ENCODE results near the gene ACTR5. TPM values are rescaled to one million over a fixed set of nuclear protein-coding genes. Genes with fewer than 3 reads are reported as not detected.

Gene ACTR5
- total and polyA plus RNA-seq, 7 donors, result 3.8 to 9.3 (median 5.3) TPM

DNA sequence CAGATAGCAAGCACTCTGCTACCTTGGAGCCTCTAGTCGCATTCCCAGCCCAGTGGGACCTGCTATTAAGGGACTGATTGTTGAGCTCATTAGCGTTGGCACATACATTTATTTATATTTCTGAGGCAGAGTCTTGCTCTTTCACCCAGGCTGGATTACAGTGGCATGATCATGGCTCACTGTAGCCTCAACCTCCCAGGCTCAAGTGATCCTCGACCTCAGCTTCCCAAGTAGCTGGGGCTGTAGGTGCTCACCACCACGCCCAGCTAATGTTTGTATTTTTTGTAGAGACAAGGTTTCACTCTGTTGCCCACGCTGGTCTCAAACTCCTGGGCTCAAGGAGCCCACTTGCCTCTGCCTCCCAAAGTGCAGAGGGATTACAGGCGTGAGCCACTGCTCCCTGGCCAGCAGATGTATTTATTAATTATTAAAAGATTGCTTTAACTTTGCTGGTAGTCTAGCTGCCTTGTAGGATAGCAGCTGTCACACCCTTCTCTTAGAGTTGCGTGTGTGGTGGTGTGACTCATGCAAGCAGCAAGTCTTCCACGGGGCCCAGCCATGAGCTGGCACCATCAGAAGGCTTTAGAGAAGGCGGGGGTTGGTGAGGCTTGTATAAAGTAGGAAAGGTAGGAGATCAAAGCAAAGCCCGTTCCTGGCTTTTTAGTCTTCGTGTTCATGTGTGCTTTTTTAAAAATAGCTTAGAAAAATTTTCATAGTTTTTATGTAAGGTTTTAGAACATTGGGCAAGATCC lies 16.5 kb downstream of the ACTR5 start:
- DNase-seq (no peak), ATAC-seq (peak in 3 of 4 donors; percentile 71 to 81 (median 76))
- intact Hi-C loops (cut with DNase I), result no loop called here
- peaks cover 27 to 100% of the 10 kb centered on the region in 2 donors for H3K36me3 ChIP-seq (ENCODE audit: insufficient read depth in 1 of 2, low read depth in 1 of 2)
- TF ChIP-seq, protein P1, sequence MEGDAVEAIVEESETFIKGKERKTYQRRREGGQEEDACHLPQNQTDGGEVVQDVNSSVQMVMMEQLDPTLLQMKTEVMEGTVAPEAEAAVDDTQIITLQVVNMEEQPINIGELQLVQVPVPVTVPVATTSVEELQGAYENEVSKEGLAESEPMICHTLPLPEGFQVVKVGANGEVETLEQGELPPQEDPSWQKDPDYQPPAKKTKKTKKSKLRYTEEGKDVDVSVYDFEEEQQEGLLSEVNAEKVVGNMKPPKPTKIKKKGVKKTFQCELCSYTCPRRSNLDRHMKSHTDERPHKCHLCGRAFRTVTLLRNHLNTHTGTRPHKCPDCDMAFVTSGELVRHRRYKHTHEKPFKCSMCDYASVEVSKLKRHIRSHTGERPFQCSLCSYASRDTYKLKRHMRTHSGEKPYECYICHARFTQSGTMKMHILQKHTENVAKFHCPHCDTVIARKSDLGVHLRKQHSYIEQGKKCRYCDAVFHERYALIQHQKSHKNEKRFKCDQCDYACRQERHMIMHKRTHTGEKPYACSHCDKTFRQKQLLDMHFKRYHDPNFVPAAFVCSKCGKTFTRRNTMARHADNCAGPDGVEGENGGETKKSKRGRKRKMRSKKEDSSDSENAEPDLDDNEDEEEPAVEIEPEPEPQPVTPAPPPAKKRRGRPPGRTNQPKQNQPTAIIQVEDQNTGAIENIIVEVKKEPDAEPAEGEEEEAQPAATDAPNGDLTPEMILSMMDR (IDR thresholded peaks at IDR 0.05), result no peak
- no peaks in the 10 kb centered on the region for H3K4me1 ChIP-seq
- H3K27me3 ChIP-seq (ENCODE audit: insufficient read depth in 3 of 3, low read length in 2 of 3), result no peaks in the 10 kb centered on the region
- WGBS, 3 donors, result 78 to 86% (median 82%) methylated on average over 11 of the region's 11 CpGs
- no peaks in the 10 kb centered on the region for H3K9me3 ChIP-seq
- no peak overlapping the region for H3K4me3 ChIP-seq
- H3K27ac ChIP-seq, result no peak overlapping the region

DNA sequence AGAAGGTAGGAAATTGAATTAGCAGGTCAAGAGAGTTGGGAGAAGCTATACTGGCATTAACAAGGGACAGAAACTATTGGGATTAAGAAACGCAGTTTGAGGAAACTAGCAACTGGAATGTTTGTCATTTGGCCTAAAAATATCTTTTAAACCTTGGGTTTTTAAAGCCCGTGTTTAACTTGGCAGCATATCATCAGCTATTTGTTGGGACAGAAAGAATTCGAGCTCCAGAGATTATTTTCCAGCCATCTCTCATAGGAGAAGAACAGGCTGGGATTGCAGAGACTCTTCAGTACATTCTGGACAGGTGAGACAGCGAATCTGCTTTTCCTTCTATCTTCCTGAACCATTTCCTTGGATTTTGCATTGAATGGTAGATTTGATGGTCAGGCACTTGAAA lies 17.8 kb downstream of the ACTR5 start:
- H3K27ac ChIP-seq, result no peak overlapping the region

DNA sequence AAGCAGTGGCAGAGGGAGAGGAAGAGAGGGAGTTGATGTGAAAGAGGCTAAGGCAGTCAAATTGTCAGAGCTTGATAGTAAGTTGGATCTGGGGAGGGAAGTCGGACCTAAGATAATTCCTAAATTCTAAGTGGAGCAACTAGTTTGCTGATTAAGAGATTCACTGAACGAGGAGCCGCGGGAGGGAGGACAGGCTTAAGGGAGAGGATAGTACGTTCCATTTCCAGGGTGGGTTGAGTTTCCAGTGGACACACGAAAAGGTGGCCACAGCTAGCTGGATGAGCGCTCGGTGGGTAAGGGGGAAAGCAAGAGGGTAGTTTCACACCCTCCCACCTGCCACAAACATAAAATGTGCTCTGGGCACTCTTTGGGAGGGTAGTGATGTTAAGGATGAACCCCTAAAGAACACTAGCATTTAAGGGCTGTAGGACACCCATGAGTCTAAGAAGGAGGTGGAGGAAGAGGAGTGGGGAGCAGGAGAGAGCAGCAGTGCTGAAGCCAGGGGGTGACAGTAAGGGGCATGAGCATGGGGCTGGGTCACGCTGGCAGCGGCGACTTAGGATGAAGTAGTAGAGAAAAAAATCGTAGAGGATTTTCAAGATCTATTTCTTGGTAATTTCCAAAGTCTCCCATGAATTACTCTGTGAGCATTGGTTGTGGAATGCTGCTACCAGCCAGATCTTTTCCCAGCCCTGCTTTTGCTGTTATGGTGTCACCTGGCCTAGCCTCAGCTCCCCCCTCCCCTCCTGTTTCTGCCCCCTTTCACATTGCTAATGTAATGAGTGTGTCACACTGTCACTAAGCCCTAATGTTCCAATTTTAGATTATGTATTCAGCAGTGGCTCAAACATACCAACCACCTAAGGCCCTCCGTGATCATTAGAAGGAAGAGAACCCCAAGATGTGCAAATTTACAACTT lies 21.4 kb downstream of the ACTR5 start:
- Histone ChIP-seq H3K27me3 (ENCODE audit: insufficient read depth in 3 of 3, low read length in 2 of 3) (no peaks in the 10 kb centered on the region), H3K36me3 (ENCODE audit: insufficient read depth in 1 of 2, low read depth in 1 of 2) (peaks cover 17 to 99% of the 10 kb centered on the region in 2 donors), H3K27ac (no peak overlapping the region), H3K4me1 (no peaks in the 10 kb centered on the region), H3K4me3 (no peak overlapping the region), H3K9me3 (no peaks in the 10 kb centered on the region)
- TF ChIP-seq, protein P1 (IDR thresholded peaks at IDR 0.05), result no peak
- WGBS, 3 donors, result 86 to 96% (median 94%) methylated on average over 13 of the region's 13 CpGs
- peak in 1 of 4 donors; percentile 39 for ATAC-seq
- intact Hi-C loops (cut with DNase I), result no loop called here
- DNase-seq, result no peak

More for the DNA sequence above, 17.8 kb downstream of the ACTR5 start:
- no peak for DNase-seq
- TF ChIP-seq, protein P1 (IDR thresholded peaks at IDR 0.05), result no peak
- Histone ChIP-seq H3K27me3 (ENCODE audit: insufficient read depth in 3 of 3, low read length in 2 of 3) (no peaks in the 10 kb centered on the region), H3K9me3 (no peaks in the 10 kb centered on the region), H3K4me1 (no peaks in the 10 kb centered on the region), H3K4me3 (no peak overlapping the region), H3K36me3 (ENCODE audit: insufficient read depth in 1 of 2, low read depth in 1 of 2) (peaks cover 29 to 100% of the 10 kb centered on the region in 2 donors)
- intact Hi-C loops (cut with DNase I), result no loop called here
- 78 to 86% (median 85%) methylated on average over 4 of the region's 4 CpGs for WGBS, 3 donors
- ATAC-seq, result no peak

DNA sequence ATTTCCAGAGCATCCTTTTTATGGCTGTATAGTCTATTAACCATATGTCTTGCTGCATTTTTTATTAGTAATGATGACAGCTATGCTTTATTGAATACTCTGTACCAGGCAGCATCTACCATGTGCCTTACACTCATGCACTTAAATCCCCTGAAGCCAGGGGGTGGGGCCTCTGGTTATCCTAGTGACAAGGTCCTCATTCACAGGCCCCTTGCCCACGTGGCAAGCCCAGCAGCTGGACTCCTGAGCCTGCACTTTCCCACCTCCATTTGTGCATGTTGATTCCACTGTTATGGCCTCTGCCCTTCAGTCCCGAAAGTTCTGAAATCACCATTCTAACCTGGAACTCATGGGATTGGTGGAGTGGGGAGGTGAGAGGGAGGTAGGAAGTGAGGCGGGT lies 22.3 kb downstream of the ACTR5 start:
- H3K4me3 ChIP-seq, result no peak overlapping the region
- no peaks in the 10 kb centered on the region for H3K9me3 ChIP-seq
- no peaks in the 10 kb centered on the region for H3K4me1 ChIP-seq
- H3K27me3 ChIP-seq (ENCODE audit: insufficient read depth in 3 of 3, low read length in 2 of 3), result no peaks in the 10 kb centered on the region
- WGBS, 3 donors, result 82 to 85% (median 84%) methylated on average over 3 of the region's 3 CpGs
- intact Hi-C loops (cut with DNase I), result no loop called here
- DNase-seq, result no peak
- no peak for ATAC-seq
- peaks cover 17 to 99% of the 10 kb centered on the region in 2 donors for H3K36me3 ChIP-seq (ENCODE audit: insufficient read depth in 1 of 2, low read depth in 1 of 2)
- TF ChIP-seq, protein P1 (IDR thresholded peaks at IDR 0.05), result no peak
- H3K27ac ChIP-seq, result no peak overlapping the region

Measured in psoas muscle (tissue), 8 donors.